ENCODE data around the gene SIDT2.

Gene SIDT2

DNA sequence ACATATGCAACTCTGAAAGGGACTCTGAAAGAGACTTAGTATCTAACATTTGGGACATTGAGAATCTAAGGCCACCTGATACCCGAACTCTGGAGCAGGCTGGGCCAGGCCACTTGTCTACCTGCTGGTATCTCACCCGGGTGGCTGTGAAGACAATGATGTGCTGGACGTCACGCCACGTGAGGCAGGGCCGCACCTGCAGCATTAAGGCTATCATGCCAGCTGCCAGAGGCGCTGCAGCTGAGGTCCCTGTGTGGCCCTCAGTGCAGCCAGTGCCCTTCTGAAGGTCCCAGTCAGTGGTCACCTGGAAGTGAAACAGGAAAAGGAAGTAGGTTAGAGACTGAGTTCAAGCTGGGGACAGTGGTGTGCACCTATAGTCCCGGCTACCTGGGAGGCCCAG lies 40.9 kb downstream of the SIDT2 start:
- Histone ChIP-seq H3K36me3 (peaks cover 57% of the 10 kb centered on the region), H3K27me3 (no peaks in the 10 kb centered on the region), H3K4me1 (no peaks in the 10 kb centered on the region), H3K4me3 (ENCODE audit: low read depth, low read length) (no peak overlapping the region), H3K9me3 (no peaks in the 10 kb centered on the region)
- no peak for DNase-seq
- TF ChIP-seq, protein P1, sequence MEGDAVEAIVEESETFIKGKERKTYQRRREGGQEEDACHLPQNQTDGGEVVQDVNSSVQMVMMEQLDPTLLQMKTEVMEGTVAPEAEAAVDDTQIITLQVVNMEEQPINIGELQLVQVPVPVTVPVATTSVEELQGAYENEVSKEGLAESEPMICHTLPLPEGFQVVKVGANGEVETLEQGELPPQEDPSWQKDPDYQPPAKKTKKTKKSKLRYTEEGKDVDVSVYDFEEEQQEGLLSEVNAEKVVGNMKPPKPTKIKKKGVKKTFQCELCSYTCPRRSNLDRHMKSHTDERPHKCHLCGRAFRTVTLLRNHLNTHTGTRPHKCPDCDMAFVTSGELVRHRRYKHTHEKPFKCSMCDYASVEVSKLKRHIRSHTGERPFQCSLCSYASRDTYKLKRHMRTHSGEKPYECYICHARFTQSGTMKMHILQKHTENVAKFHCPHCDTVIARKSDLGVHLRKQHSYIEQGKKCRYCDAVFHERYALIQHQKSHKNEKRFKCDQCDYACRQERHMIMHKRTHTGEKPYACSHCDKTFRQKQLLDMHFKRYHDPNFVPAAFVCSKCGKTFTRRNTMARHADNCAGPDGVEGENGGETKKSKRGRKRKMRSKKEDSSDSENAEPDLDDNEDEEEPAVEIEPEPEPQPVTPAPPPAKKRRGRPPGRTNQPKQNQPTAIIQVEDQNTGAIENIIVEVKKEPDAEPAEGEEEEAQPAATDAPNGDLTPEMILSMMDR (IDR thresholded peaks at IDR 0.05; ENCODE audit: low read depth, low read length), result no peak

DNA sequence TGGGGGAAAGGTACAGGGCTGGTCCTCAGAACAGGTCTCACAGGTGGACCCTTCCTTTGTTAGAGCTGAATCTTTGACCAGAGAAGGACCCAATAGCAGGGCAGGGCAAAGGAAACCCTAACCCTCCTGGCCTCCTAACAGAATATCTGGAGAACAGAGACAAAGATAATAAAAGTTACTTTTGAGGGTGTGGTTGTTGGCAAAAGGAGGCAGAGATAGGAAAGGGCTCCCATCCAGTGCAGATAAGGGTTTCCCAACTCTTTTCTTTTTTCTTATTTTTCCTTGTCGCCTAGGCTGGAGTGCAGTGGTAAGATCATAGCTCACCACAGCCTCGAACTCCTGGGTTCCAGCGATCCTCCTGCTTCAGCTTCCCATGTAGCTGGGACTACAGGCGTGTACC lies 41.5 kb downstream of the SIDT2 start:
- no peak for DNase-seq
- Histone ChIP-seq H3K36me3 (peaks cover 53% of the 10 kb centered on the region), H3K4me3 (ENCODE audit: low read depth, low read length) (no peak overlapping the region), H3K27me3 (no peaks in the 10 kb centered on the region), H3K4me1 (no peaks in the 10 kb centered on the region), H3K9me3 (no peaks in the 10 kb centered on the region)
- TF ChIP-seq, protein P1 (IDR thresholded peaks at IDR 0.05; ENCODE audit: low read depth, low read length), result no peak

DNA sequence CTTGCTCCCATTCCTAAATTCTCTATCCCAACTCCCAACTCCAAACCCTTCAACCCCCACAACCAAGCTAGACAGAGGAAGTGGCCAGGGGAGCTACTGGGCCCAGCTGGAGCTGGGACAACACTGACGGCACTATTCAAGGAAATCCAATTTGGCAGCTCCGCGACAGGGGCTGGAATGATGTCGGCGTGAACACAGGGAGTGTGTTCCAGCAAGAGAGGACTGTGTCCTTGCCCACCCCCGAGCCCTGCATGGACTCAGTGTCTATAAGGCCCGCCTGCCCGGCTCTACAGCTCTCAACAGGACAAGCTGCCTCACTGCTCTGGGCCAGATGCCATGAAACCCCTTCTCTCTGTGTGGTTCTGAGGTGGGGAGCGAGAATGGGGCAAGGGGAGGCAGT lies 42.0 kb downstream of the SIDT2 start:
- no peak for DNase-seq
- Histone ChIP-seq H3K4me3 (ENCODE audit: low read depth, low read length) (no peak overlapping the region), H3K27me3 (no peaks in the 10 kb centered on the region), H3K9me3 (no peaks in the 10 kb centered on the region), H3K36me3 (peaks cover 57% of the 10 kb centered on the region), H3K4me1 (no peaks in the 10 kb centered on the region)
- TF ChIP-seq, protein P1 (IDR thresholded peaks at IDR 0.05; ENCODE audit: low read depth, low read length), result no peak

DNA sequence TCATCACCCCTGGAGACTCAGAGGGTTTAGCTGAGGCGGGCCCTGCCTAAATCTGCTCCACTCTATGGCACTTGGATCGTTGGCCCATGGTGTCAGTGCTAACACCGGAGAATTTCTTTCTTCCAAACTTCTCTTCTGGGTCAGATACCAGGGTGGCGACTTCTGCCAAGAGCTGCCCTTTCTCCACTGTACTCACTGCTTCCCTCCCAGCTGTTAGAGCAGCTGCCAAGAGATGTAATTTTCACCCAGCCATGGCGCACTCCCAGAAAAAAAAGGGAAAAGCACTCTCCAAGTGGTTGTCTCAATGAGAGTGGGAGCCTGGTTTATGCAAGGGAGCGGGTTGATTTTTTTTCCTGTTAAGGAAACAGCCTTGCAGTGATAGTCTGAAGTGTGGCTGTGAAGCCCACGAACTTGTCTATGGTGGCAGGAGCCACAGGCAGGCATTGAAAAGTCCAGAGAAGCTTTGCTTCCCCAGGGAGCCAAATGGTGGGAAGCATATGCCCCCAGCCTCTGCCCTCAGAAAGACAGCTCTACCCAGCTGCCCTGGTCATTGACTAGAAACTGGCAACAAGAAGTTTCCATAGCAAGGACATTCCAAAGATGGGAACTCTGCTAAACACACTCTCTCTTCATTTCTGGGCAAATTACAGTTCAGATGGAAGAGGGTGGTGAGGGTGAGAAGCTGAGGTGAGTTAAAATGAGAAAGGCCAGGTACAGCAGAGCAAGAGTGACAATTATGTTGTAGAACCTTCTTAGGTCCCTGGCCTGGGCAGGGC lies 42.6 kb downstream of the SIDT2 start:
- no peaks in the 10 kb centered on the region for H3K27me3 ChIP-seq
- H3K4me3 ChIP-seq (ENCODE audit: low read depth, low read length), result no peak overlapping the region
- peaks cover 55% of the 10 kb centered on the region for H3K36me3 ChIP-seq
- H3K9me3 ChIP-seq, result no peaks in the 10 kb centered on the region
- no peaks in the 10 kb centered on the region for H3K4me1 ChIP-seq
- no peak for DNase-seq
- TF ChIP-seq, protein P1 (IDR thresholded peaks at IDR 0.05; ENCODE audit: low read depth, low read length), result no peak

DNA sequence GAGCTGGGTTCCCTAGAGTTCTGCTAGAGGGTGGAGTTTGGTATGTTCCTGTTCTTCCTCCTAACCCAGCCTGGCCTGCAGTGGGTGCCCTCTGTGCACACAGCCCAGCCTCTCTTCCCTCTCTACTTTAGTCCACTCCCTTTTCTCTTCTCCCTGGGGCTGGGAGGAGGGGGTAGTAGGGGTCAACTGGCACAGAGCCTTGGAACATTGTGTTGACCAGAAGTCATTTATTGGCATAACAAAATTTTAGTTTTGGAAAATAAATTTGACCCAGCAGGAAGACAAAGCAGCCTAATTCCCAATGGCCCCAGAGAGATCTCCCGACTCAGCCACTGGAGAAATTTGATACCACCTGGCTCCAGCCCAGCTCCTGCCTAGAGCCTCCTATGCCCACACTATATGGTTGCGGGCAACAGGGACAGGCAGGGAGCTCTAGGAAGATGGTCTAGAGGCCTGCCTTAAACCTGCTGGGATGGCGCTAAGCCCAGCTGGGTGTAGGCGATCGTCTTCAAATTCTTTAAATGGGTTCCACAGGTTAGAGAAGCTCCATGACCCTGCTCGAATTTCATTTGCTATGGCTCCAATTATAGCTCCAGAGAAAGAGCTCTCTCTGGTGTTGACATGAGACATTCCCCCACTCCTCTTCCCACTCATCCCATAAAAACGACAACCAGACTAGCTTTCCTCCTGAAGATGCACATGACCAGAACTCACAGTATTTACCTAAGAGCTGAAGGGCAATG lies 43.4 kb downstream of the SIDT2 start:
- H3K4me3 ChIP-seq (ENCODE audit: low read depth, low read length), result no peak overlapping the region
- no peak for DNase-seq
- H3K36me3 ChIP-seq, result peaks cover 58% of the 10 kb centered on the region
- no peaks in the 10 kb centered on the region for H3K27me3 ChIP-seq
- H3K4me1 ChIP-seq, result no peaks in the 10 kb centered on the region
- TF ChIP-seq, protein P1 (IDR thresholded peaks at IDR 0.05; ENCODE audit: low read depth, low read length), result no peak
- no peaks in the 10 kb centered on the region for H3K9me3 ChIP-seq
